K562 (cell line): ENCODE results near the gene AGFG2. TPM values are rescaled to one million over a fixed set of nuclear protein-coding genes. Genes with fewer than 3 reads are reported as not detected.

Source experiments
- CXXC5 ChIP-seq: fragments of 250-450 bp; sonication (Bioruptor Pico); IDR thresholded peaks from 2 replicates; pipeline ENCODE4 v1.8.0; 2022; ENCODE audit warnings: inconsistent platforms, mild to moderate bottlenecking, moderate library complexity
- ERF ChIP-seq: fragments of 450-650 bp; formaldehyde crosslinking; IDR thresholded peaks from 2 replicates; pipeline ENCODE4 v1.4.0; 2020; ENCODE audit warnings: mild to moderate bottlenecking, mixed read lengths
- GABPB2 ChIP-seq: fragments of 250-450 bp; sonication (Bioruptor Pico); conservative IDR thresholded peaks from 2 replicates; pipeline ENCODE4 v1.5.1; 2021; ENCODE audit warnings: mild to moderate bottlenecking
- HCFC1 ChIP-seq: IDR thresholded peaks from 2 replicates; pipeline ENCODE4 v1.6.1; 2012; ENCODE audit warnings: low read depth, low read length, improper control_type of control experiment
- HDGF ChIP-seq: fragments of 450-650 bp; IDR thresholded peaks from 2 replicates; pipeline ENCODE4 v1.6.1; 2016
- IRF2 ChIP-seq: sonication (generic); formaldehyde crosslinking; IDR thresholded peaks from 2 replicates; pipeline ENCODE4 v1.8.1; 2022; ENCODE audit warnings: mild to moderate bottlenecking, missing genetic modification reagents
- LEF1 ChIP-seq: fragments of 450-650 bp; IDR thresholded peaks from 2 replicates; pipeline ENCODE4 v1.6.1; 2016; ENCODE audit warnings: mild to moderate bottlenecking
- MTF1 ChIP-seq: fragments of 250-450 bp; sonication (Bioruptor Pico); IDR thresholded peaks from 2 replicates; pipeline ENCODE4 v1.9.0; 2021; ENCODE audit warnings: moderate library complexity, mild to moderate bottlenecking, inconsistent platforms, borderline replicate concordance
- NCOA6 ChIP-seq: fragments of 450-650 bp; IDR thresholded peaks from 2 replicates; pipeline ENCODE4 v1.6.1; 2017; ENCODE audit warnings: mild to moderate bottlenecking
- NFIX ChIP-seq: fragments of 250-450 bp; sonication (Bioruptor Pico); IDR thresholded peaks from 2 replicates; pipeline ENCODE4 v1.4.0; 2020; ENCODE audit warnings: low read depth, mild to moderate bottlenecking, moderate library complexity
- NFRKB ChIP-seq: fragments of 450-650 bp; IDR thresholded peaks from 2 replicates; pipeline ENCODE4 v1.6.1; 2016; ENCODE audit warnings: low read depth
- NR2C2 ChIP-seq, 2 experiments: fragments of 200-800 bp in 1 of 2; sonication (Bioruptor generic) in 1 of 2; sonication (generic) in 1 of 2; formaldehyde crosslinking in 1 of 2; IDR thresholded peaks; 2 replicates each; pipeline versions ENCODE4 v1.6.1 to v1.8.0; 2016 to 2022; ENCODE audit warnings: mild to moderate bottlenecking in 1 of 2, missing compliant biosample characterization in 1 of 2, missing genetic modification characterization in 1 of 2, missing genetic modification reagents in 1 of 2
- RB1 ChIP-seq: fragments of 450-650 bp; IDR thresholded peaks from 2 replicates; pipeline ENCODE4 v1.6.1; 2017; ENCODE audit warnings: low read depth, mild to moderate bottlenecking
- RBFOX2 ChIP-seq: fragments of 200-400 bp; formaldehyde crosslinking; IDR thresholded peaks from 2 replicates; pipeline ENCODE4 v1.6.1; 2017; ENCODE audit warnings: low read depth, mild to moderate bottlenecking, low read length, moderate library complexity
- SIX5 ChIP-seq, 2 experiments: IDR thresholded peaks; 2 replicates each; pipeline ENCODE4 v1.6.1; 2011; ENCODE audit warnings: low read length in 2 of 2, borderline replicate concordance in 1 of 2, low read depth in 1 of 2, mild to moderate bottlenecking in 1 of 2, moderate library complexity in 1 of 2; ENCODE audit not compliant: insufficient read depth in 1 of 2
- TARDBP ChIP-seq: fragments of 450-650 bp; IDR thresholded peaks from 2 replicates; pipeline ENCODE4 v1.6.1; 2016
- ZNF143 ChIP-seq: sonication (generic); formaldehyde crosslinking; IDR thresholded peaks from 2 replicates; pipeline ENCODE4 v1.9.0; 2022; ENCODE audit warnings: mild to moderate bottlenecking, missing genetic modification reagents
- polyA plus RNA-seq, 8 experiments: library from polyadenylated mRNA; depleted of rRNA in 4 of 8; stranded (reverse) in 5 of 8; unstranded in 3 of 8; fragments of >200 nt; fragmentation: Nextera tagmentation in 2 of 8; fragmentation: Illumina TruSeq in 1 of 8; extraction: Ambion mirVana in 2 of 8; extraction: Trizol in 1 of 8; gene quantifications; 2 replicates each; pipeline versions ENCODE4 v1.2.1 to v1.2.3, GENCODE V29; 2011 to 2014; ENCODE audit warnings: inconsistent platforms in 1 of 8, missing spikeins in 1 of 8
- total RNA-seq, 7 experiments: library from RNA; depleted of rRNA in 6 of 7; stranded (reverse); fragments of >200 nt in 6 of 7; fragmentation: Illumina TruSeq in 2 of 7; extraction: Trizol in 2 of 7; gene quantifications; 2 replicates each; pipeline versions ENCODE4 v1.2.1 to v1.2.3, GENCODE V29; 2011 to 2021; ENCODE audit warnings: low replicate concordance in 1 of 7
- TF ChIP-seq, protein P1 (sequence below): fragments of 450-650 bp; IDR thresholded peaks from 2 replicates; pipeline ENCODE4 v1.6.1; 2014; ENCODE audit warnings: low read depth, mild to moderate bottlenecking, moderate library complexity, borderline replicate concordance
- TF ChIP-seq, protein P2 (sequence below): sonication (generic); IDR thresholded peaks from 2 replicates; pipeline ENCODE4 v1.6.1; 2016
- TF ChIP-seq, protein P3 (sequence below): sonication (generic); formaldehyde crosslinking; IDR thresholded peaks from 2 replicates; pipeline ENCODE4 v1.8.0; 2022; ENCODE audit warnings: mild to moderate bottlenecking, missing genetic modification reagents
- TF ChIP-seq, protein P4 (sequence below): sonication (generic); formaldehyde crosslinking; IDR thresholded peaks from 2 replicates; pipeline ENCODE4 v1.5.0; 2020; ENCODE audit warnings: missing genetic modification reagents
- TF ChIP-seq, protein P5 (sequence below): sonication (generic); formaldehyde crosslinking; IDR thresholded peaks from 2 replicates; pipeline ENCODE4 v1.8.1; 2023; ENCODE audit warnings: mild to moderate bottlenecking, missing genetic modification reagents
- TF ChIP-seq, protein P6 (sequence below): sonication (generic); formaldehyde crosslinking; IDR thresholded peaks from 2 replicates; pipeline ENCODE4 v1.8.0; 2022; ENCODE audit warnings: mild to moderate bottlenecking, missing genetic modification reagents
- TF ChIP-seq, protein P7 (sequence below): fragments of 250-450 bp; sonication (Bioruptor Pico); IDR thresholded peaks from 2 replicates; pipeline ENCODE4 v1.9.0; 2021; ENCODE audit warnings: mild to moderate bottlenecking

AGFG2 gene
- total and polyA plus RNA-seq, 9 of the 15 experiments (the other 6 are each of a cell fraction or from before 2014, with no cell fraction given), result 0.31 to 23.1 (median 6.5) TPM

DNA sequence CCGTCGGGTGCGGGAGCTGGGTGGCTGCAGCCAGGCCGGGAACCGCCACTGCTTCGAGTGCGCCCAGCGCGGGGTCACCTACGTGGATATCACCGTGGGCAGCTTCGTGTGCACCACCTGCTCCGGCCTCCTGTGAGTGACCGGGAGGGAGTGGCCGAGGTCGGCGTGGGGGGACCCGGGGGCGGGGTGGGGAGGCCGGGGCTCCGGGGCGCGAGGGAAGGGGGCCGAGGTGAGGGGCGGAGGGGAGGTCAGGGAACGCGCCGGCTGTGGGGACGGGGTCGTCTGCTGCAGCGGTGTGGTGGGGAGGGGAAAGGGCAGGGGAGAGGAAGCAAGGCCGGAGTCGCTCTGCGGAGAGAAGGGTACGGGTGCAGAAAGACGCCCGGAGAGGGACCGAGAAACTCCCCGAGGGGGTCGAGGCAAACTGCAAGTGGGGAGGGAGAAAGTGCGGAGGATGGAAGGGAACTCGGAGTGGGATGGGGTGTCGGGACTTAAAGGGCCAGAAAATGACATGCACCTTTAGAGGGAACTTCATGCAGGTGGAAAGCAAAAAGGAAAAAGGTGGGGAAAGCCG is 518 bp downstream of the AGFG2 start (continued):
- no peak for TF ChIP-seq NFIX (CRISPR knock-in tag)
- TF ChIP-seq, protein P1, sequence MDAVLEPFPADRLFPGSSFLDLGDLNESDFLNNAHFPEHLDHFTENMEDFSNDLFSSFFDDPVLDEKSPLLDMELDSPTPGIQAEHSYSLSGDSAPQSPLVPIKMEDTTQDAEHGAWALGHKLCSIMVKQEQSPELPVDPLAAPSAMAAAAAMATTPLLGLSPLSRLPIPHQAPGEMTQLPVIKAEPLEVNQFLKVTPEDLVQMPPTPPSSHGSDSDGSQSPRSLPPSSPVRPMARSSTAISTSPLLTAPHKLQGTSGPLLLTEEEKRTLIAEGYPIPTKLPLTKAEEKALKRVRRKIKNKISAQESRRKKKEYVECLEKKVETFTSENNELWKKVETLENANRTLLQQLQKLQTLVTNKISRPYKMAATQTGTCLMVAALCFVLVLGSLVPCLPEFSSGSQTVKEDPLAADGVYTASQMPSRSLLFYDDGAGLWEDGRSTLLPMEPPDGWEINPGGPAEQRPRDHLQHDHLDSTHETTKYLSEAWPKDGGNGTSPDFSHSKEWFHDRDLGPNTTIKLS, result no peak
- no peak; the same call in 1 of the 2 replicates for TF ChIP-seq RB1
- no peak for TF ChIP-seq ZNF143 (CRISPR knock-in tag)
- no peak for TF ChIP-seq ERF (CRISPR knock-in tag)
- TF ChIP-seq HCFC1, result no peak
- 0 out of 2 replicates have a peak, but pooled peaks have one; percentile 41 for TF ChIP-seq HDGF
- TF ChIP-seq NR2C2 (CRISPR knock-in tag; IDR thresholded peaks at IDR 0.05), result no peak
- TF ChIP-seq NR2C2 (tag; IDR thresholded peaks at IDR 0.05), result 0 out of 2 replicates have a peak, but pooled peaks have one; percentile 36
- TF ChIP-seq, protein P2, sequence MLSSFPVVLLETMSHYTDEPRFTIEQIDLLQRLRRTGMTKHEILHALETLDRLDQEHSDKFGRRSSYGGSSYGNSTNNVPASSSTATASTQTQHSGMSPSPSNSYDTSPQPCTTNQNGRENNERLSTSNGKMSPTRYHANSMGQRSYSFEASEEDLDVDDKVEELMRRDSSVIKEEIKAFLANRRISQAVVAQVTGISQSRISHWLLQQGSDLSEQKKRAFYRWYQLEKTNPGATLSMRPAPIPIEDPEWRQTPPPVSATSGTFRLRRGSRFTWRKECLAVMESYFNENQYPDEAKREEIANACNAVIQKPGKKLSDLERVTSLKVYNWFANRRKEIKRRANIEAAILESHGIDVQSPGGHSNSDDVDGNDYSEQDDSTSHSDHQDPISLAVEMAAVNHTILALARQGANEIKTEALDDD, result no peak
- TF ChIP-seq, protein P3, sequence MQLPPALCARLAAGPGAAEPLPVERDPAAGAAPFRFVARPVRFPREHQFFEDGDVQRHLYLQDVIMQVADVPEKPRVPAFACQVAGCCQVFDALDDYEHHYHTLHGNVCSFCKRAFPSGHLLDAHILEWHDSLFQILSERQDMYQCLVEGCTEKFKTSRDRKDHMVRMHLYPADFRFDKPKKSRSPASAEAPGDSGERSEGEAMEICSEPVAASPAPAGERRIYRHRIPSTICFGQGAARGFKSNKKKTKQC (CRISPR knock-in tag), result no peak
- no peak for TF ChIP-seq CXXC5
- TF ChIP-seq SIX5 (IDR thresholded peaks at IDR 0.05; ENCODE audit: borderline replicate concordance in 1 of 2, insufficient read depth in 1 of 2, low read depth in 1 of 2, low read length in 2 of 2), result no peak
- no peak for TF ChIP-seq GABPB2 (CRISPR knock-in tag)
- TF ChIP-seq, protein P4, sequence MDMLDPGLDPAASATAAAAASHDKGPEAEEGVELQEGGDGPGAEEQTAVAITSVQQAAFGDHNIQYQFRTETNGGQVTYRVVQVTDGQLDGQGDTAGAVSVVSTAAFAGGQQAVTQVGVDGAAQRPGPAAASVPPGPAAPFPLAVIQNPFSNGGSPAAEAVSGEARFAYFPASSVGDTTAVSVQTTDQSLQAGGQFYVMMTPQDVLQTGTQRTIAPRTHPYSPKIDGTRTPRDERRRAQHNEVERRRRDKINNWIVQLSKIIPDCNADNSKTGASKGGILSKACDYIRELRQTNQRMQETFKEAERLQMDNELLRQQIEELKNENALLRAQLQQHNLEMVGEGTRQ, result no peak
- no peak for TF ChIP-seq IRF2 (CRISPR knock-in tag)
- TF ChIP-seq, protein P5, sequence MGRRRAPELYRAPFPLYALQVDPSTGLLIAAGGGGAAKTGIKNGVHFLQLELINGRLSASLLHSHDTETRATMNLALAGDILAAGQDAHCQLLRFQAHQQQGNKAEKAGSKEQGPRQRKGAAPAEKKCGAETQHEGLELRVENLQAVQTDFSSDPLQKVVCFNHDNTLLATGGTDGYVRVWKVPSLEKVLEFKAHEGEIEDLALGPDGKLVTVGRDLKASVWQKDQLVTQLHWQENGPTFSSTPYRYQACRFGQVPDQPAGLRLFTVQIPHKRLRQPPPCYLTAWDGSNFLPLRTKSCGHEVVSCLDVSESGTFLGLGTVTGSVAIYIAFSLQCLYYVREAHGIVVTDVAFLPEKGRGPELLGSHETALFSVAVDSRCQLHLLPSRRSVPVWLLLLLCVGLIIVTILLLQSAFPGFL (CRISPR knock-in tag), result 0 out of 2 replicates have a peak, but pooled peaks have one; percentile 4
- no peak for TF ChIP-seq LEF1
- TF ChIP-seq, protein P6, sequence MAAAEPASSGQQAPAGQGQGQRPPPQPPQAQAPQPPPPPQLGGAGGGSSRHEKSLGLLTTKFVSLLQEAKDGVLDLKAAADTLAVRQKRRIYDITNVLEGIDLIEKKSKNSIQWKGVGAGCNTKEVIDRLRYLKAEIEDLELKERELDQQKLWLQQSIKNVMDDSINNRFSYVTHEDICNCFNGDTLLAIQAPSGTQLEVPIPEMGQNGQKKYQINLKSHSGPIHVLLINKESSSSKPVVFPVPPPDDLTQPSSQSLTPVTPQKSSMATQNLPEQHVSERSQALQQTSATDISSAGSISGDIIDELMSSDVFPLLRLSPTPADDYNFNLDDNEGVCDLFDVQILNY, result no peak
- no peak for TF ChIP-seq NFRKB
- no peak for TF ChIP-seq MTF1 (CRISPR knock-in tag)
- TF ChIP-seq, protein P7, sequence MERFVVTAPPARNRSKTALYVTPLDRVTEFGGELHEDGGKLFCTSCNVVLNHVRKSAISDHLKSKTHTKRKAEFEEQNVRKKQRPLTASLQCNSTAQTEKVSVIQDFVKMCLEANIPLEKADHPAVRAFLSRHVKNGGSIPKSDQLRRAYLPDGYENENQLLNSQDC (CRISPR knock-in tag), result no peak
- TF ChIP-seq TARDBP, result no peak
- peak; percentile 59 for TF ChIP-seq RBFOX2
- TF ChIP-seq NCOA6, result no peak
